Osteoblast (primary cell): Measurements from ENCODE around the gene LRRK1. TPM values are rescaled to one million over a fixed set of nuclear protein-coding genes. Genes with fewer than 3 reads are reported as not detected.

Source experiments
- DNase-seq: peaks from one replicate; pipeline ENCODE4 v3.0.0; 2011; ENCODE audit warnings: low spot score, mixed read lengths; ENCODE audit not compliant: insufficient read length; ENCODE audit errors: missing footprints
- H2AFZ ChIP-seq: 2 replicates; pipeline ENCODE4 v1.6.0; 2011; ENCODE audit warnings: mild to moderate bottlenecking, low read length
- H3K27ac ChIP-seq: 2 replicates; pipeline ENCODE4 v1.5.1; 2011; ENCODE audit warnings: mild to moderate bottlenecking, low read depth, low read length, moderate library complexity
- H3K27me3 ChIP-seq: 2 replicates; pipeline ENCODE4 v1.6.0; 2012; ENCODE audit warnings: mild to moderate bottlenecking, control low read depth, inconsistent platforms, low read length, moderate library complexity; ENCODE audit not compliant: insufficient read depth
- H3K36me3 ChIP-seq: 2 replicates; pipeline ENCODE4 v1.5.1; 2011; ENCODE audit warnings: mild to moderate bottlenecking, low read length, control low read depth, moderate library complexity; ENCODE audit not compliant: insufficient read depth
- H3K4me1 ChIP-seq: 2 replicates; pipeline ENCODE4 v1.5.1; 2011; ENCODE audit warnings: mild to moderate bottlenecking, low read length, control low read depth, moderate library complexity; ENCODE audit not compliant: insufficient read depth
- H3K4me2 ChIP-seq: 2 replicates; pipeline ENCODE4 v1.6.0; 2011; ENCODE audit warnings: mild to moderate bottlenecking, low read length; ENCODE audit not compliant: insufficient read depth
- H3K4me3 ChIP-seq: fragments of 200-600 bp; sonication (generic); 3 replicates; pipeline ENCODE4 v1.5.1; 2012; ENCODE audit warnings: mild to moderate bottlenecking, low read length, inconsistent platforms; ENCODE audit not compliant: insufficient read depth
- H3K79me2 ChIP-seq: 2 replicates; pipeline ENCODE4 v1.6.0; 2012; ENCODE audit warnings: mild to moderate bottlenecking, low read length, control low read depth, inconsistent platforms; ENCODE audit not compliant: insufficient read depth
- H3K9me3 ChIP-seq: 2 replicates; pipeline ENCODE4 v1.5.1; 2011; ENCODE audit warnings: low read depth, low read length, control low read depth
- H4K20me1 ChIP-seq: 2 replicates; pipeline ENCODE4 v1.6.0; 2012; ENCODE audit warnings: mild to moderate bottlenecking, low read length, control low read depth; ENCODE audit not compliant: insufficient read depth
- total RNA-seq: library from RNA; depleted of rRNA; stranded (reverse); fragments of >200 nt; gene quantifications from 2 replicates; pipeline ENCODE4 v1.2.3, GENCODE V29; 2012
- TF ChIP-seq, protein P1 (sequence below): IDR thresholded peaks from 2 replicates; pipeline ENCODE4 v1.5.1; 2011; ENCODE audit warnings: mild to moderate bottlenecking, low read depth, low read length, moderate library complexity; ENCODE audit errors: extremely low read depth

LRRK1 gene
- total RNA-seq, 1 donor: 15.2 TPM

DNA sequence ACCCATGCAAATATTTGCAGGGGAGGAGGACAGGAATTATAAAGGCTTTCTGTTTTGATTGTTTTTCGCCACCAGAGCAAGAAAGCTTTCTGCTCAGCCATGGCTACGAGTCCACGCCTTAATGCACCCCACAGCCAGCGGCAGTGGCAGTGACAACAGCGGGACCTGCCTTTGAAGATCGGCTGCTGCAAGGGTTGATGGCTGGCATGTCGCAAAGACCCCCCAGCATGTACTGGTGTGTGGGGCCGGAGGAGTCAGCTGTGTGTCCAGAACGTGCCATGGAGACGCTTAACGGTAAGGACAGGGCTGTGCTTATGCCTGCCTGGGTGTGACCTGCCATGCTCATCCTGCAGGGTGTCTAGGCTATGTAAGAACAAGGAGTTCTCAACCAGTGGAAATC is 5.3 kb downstream of the LRRK1 start:
- H3K27ac ChIP-seq: no peak overlapping the region
- no peaks in the 10 kb centered on the region for H3K27me3 ChIP-seq
- H4K20me1 ChIP-seq: peaks cover 4% of the 10 kb centered on the region
- no peak overlapping the region for H2AFZ ChIP-seq
- peaks cover 26% of the 10 kb centered on the region for H3K36me3 ChIP-seq
- TF ChIP-seq, protein P1, sequence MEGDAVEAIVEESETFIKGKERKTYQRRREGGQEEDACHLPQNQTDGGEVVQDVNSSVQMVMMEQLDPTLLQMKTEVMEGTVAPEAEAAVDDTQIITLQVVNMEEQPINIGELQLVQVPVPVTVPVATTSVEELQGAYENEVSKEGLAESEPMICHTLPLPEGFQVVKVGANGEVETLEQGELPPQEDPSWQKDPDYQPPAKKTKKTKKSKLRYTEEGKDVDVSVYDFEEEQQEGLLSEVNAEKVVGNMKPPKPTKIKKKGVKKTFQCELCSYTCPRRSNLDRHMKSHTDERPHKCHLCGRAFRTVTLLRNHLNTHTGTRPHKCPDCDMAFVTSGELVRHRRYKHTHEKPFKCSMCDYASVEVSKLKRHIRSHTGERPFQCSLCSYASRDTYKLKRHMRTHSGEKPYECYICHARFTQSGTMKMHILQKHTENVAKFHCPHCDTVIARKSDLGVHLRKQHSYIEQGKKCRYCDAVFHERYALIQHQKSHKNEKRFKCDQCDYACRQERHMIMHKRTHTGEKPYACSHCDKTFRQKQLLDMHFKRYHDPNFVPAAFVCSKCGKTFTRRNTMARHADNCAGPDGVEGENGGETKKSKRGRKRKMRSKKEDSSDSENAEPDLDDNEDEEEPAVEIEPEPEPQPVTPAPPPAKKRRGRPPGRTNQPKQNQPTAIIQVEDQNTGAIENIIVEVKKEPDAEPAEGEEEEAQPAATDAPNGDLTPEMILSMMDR: no peak
- no peak overlapping the region for H3K4me2 ChIP-seq
- peaks cover 47% of the 10 kb centered on the region for H3K79me2 ChIP-seq
- H3K4me3 ChIP-seq: no peak overlapping the region
- no peak for DNase-seq
- peaks cover 11% of the 10 kb centered on the region for H3K4me1 ChIP-seq
- H3K9me3 ChIP-seq: no peaks in the 10 kb centered on the region

- no peak overlapping the region for H2AFZ ChIP-seq
- H3K79me2 ChIP-seq: peaks cover 38% of the 10 kb centered on the region
- no peak for DNase-seq
- peaks cover 4% of the 10 kb centered on the region for H4K20me1 ChIP-seq
- peaks cover 26% of the 10 kb centered on the region for H3K36me3 ChIP-seq
- no peaks in the 10 kb centered on the region for H3K9me3 ChIP-seq
- no peaks in the 10 kb centered on the region for H3K27me3 ChIP-seq
- TF ChIP-seq, protein P1: no peak
- no peak overlapping the region for H3K4me2 ChIP-seq
- H3K4me3 ChIP-seq: no peak overlapping the region
- H3K4me1 ChIP-seq: peaks cover 5% of the 10 kb centered on the region
- no peak overlapping the region for H3K27ac ChIP-seq
These were observed 6.3 kb downstream of the LRRK1 start for GRCh38 chr15:100925480-100925879.

GRCh38 chr15:100926258-100926657 is 7.1 kb downstream of the LRRK1 start:
- no peak for DNase-seq
- no peak overlapping the region for H3K4me3 ChIP-seq
- H4K20me1 ChIP-seq: no peaks in the 10 kb centered on the region
- TF ChIP-seq, protein P1: peak; percentile 11
- no peak overlapping the region for H2AFZ ChIP-seq
- H3K27ac ChIP-seq: no peak overlapping the region
- no peaks in the 10 kb centered on the region for H3K9me3 ChIP-seq
- H3K4me2 ChIP-seq: no peak overlapping the region
- peaks cover 26% of the 10 kb centered on the region for H3K36me3 ChIP-seq
- peaks cover 3% of the 10 kb centered on the region for H3K4me1 ChIP-seq
- H3K79me2 ChIP-seq: peaks cover 30% of the 10 kb centered on the region
- H3K27me3 ChIP-seq: no peaks in the 10 kb centered on the region

DNA sequence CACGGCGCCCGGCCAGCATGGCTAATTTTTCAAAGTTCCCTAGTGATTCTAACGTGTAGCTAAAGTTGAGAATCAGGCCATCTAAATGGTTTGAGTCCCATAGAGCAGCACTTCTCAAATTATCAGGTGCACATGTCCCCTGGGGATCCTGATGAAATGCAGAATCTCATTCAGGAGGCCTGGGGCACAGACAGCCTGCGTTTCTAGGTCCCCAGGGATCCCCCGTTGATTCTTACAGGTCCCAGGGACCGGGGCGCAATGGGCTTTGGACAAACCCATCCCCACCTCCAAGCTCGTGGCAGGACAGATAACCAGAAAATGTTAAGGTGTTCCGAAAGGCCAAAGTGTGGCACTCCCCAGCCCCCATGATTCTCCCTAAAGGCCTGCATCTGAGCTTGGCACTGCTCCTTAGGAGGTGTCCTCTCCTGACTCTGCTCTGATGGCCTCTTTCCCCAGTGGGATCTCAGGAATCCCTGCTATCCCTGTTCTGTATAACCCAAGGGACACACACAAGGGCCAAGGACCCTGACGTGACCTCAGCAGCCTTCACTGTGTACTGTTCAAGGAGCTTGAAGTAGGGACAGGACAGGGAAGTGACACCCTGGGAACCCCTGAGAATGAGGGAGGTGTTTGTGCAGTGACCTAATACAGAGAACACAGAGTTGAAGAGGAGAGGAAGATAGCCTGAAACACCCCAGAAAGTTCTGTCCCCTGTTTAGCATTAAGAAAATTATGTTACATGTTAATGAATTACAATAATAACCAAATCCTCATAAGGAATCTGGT is 8.0 kb downstream of the LRRK1 start:
- Histone ChIP-seq H2AFZ (no peak overlapping the region), H3K27me3 (no peaks in the 10 kb centered on the region), H3K36me3 (peaks cover 26% of the 10 kb centered on the region), H3K4me3 (no peak overlapping the region), H3K79me2 (peaks cover 24% of the 10 kb centered on the region), H3K4me1 (peaks cover 4% of the 10 kb centered on the region), H4K20me1 (no peaks in the 10 kb centered on the region), H3K9me3 (no peaks in the 10 kb centered on the region), H3K27ac (no peak overlapping the region), H3K4me2 (no peak overlapping the region)
- DNase-seq: no peak
- TF ChIP-seq, protein P1: no peak
